GM19455 (cell line): ENCODE measurements around the gene B3GNT8.
"Not testable (repeated sequence)": the region's sequence is repeated elsewhere in the genome, so short reads cannot be mapped to it uniquely, and the experiment has no call there.

ENCODE experiments used
- ATAC-seq: cut with Tn5 transposase; IDR thresholded peaks from one replicate; pipeline ENCODE4 v1.9.1; 2021; ENCODE audit not compliant: unreplicated experiment

The B3GNT8 gene, protein sequence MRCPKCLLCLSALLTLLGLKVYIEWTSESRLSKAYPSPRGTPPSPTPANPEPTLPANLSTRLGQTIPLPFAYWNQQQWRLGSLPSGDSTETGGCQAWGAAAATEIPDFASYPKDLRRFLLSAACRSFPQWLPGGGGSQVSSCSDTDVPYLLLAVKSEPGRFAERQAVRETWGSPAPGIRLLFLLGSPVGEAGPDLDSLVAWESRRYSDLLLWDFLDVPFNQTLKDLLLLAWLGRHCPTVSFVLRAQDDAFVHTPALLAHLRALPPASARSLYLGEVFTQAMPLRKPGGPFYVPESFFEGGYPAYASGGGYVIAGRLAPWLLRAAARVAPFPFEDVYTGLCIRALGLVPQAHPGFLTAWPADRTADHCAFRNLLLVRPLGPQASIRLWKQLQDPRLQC

DNA sequence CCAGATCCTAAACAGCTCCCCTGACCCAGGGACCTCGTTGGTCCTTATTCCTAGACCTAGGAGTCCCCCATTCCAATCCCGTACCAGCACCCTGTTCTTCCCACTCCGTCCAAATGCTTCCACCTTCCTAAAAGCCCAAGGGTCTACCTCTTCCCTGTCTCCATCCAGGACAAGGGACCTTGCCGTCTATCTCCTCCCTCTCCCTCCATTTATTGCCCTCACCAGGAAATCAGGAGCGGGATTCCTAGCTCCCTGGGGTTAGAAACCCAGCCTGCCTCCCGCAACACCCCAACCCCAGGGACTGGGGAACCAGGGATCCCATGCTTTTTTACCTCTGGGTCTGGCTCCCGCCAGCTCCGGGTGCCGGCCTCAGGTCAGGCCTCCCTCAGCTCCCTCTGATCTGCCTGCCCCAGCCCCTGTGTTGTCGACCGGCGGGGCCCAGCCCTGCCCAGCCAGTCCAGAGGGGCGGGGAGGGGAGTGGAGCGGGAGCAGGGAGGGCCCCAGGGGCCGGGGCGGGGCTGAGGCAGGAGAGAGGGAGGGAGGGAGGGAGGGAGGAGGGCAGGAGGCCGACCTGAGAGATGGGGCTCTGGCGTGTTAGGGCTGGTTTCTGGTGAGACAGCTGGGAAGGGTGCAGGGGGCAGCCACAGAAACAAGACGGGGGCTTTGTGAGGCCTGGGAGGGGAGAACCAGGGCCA is at the start of gene B3GNT8:
Gene B3GNT8, minus strand, starts transcription at position 423 of the 695 bp plus-strand sequence. CDS start 596 bp downstream, outside the sequence.
- no peak for ATAC-seq

GRCh38 chr19:41476583-41476982 is 49.4 kb upstream of the B3GNT8 start:
- ATAC-seq = no peak

DNA sequence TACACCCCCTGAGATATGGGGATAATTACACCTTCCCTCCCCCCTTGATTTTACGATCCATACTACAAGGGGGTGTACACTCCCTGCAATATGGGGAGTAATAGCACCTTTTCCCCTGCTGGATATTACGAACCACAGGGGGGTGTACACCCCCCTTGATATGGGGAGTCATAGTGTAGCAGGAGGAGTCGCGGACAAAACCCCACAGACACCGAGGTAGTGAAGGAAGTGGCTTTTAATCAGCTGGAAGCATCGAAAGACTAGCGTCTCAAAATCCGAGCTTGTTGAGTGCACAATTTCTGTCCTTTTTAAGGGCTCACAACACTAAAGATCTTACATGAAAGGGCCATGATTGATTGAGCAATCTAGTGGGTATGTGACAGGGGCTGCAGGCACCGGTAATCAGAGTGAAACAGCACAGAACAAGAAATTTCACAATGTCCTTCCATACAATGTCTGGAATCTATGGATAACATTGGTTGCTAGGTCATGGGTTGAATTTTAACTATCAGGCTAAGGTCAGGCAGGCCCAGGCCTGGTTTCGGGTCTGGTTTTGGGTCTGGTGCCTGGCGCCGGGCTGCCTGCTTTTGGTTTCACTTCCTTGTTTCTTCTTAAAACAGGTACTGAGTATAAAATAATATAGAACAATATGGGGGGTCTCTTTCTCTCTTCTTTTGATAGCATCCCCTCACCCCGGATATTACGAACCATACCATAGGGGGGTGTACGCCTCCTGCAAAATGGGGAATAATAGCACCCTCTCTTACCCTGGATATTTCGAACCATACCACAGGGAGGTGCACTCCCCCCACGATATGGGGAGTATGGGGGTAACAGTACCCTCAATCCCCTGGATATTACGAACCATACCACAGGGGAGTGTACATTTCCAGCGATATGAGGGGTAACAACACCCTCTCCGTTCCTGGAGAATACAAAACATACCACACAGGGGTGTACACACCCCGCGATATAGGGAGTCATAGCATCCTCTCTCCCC is 36.4 kb upstream of the B3GNT8 start:
- ATAC-seq = not testable (repeated sequence)

DNA sequence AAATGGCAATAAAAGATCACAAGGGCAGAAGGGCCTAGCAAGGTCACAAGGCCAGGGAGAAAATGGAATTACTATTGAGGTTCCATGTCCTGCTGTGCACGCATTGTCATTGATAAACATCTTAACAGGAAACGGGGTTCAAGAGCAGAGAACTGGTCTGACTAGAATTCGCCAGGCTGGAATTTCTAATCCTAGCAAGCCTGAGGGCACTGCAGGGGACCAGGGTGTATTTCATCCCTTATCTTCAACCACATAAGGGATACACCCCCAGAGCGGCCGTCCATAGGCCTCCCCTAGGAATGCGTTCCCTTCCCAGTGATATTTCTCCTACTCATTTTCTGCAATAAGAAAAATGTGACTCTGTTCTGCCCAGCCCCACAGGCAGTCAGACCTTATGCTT is 35.3 kb upstream of the B3GNT8 start:
- no peak for ATAC-seq

DNA sequence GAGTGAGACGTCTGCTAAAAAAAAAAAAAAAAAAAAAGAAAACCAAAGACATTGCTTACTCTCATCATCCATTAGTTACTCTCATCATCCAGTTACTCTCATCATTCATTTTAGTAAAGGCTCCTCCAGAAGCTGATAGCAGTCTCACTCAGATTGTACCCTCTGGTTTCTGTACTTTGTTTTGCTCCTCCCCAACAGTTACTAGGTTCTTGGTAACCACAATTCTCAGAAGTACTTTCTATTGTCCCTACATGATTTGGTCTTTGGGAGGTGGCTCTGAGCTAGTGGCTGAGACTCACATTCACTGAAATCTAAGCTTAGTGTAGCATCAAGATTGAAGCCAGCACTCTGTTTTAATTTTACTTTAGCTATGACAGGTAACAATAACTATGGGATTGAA is 30.1 kb upstream of the B3GNT8 start:
- peak; percentile 69 for ATAC-seq

- ATAC-seq = no peak
These were observed 29.3 kb upstream of the B3GNT8 start for GRCh38 chr19:41456342-41456918.

- ATAC-seq = no peak
These were observed 28.8 kb upstream of the B3GNT8 start for GRCh38 chr19:41455936-41456335.

- ATAC-seq = no peak
These were observed 25.6 kb upstream of the B3GNT8 start for GRCh38 chr19:41452584-41453275.

- ATAC-seq = no peak
These were observed 22.6 kb upstream of the B3GNT8 start for GRCh38 chr19:41449865-41450178.

GRCh38 chr19:41449079-41449864 is 22.1 kb upstream of the B3GNT8 start:
- no peak for ATAC-seq

GRCh38 chr19:41447732-41448332 is 20.7 kb upstream of the B3GNT8 start:
- no peak for ATAC-seq

- ATAC-seq = no peak
These were observed 18.4 kb upstream of the B3GNT8 start for GRCh38 chr19:41445575-41445974.

- ATAC-seq = no peak
These were observed 16.8 kb upstream of the B3GNT8 start for GRCh38 chr19:41443813-41444455.

- no peak for ATAC-seq
These were observed 15.5 kb upstream of the B3GNT8 start, which contains the start of gene ERICH4 for GRCh38 chr19:41442473-41443355. ERICH4 (plus strand) TSS chr19:41443156; CDS start chr19:41443170, 14 bp downstream.

DNA sequence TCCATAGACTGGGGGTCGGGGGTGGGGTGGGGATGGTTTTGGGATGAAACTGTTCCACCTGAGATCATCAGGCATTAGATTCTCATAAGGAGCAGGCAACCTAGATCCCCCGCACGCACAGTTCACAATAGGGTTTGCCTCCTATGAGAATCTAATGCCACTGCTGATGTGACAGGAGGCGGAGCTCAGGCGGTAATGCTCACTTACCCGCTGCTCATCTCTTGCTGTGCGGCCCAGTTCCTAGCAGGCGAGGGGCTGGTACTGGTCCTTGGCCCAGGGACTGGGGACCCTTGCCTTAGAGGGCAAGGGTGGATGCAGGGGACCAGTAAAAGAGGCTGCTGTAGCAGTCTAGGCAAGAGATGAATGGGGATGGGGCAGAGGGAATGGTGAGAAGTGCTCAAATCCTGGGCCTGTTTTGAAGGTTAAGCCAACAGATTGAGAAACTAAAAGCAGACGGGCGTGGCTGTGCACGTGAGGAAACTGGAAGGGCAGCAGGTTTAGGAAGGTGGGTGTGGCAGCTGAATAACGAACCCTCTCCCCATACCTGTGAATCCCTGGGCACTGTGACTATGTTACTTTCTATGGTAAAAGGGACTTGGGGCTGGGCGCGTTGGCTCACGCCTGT is 14.3 kb upstream of the B3GNT8 start:
- ATAC-seq = no peak

GRCh38 chr19:41439441-41440222 is 12.5 kb upstream of the B3GNT8 start, which contains the start of gene DMAC2:
DMAC2 (minus strand) TSS chr19:41439912; CDS start chr19:41439899, 13 bp downstream.
- ATAC-seq = peak; percentile 88
